T-cell (primary cell): Measurements from ENCODE around the gene RSAD1. TPM values are rescaled to one million over a fixed set of nuclear protein-coding genes. Genes with fewer than 3 reads are reported as not detected.
A peak's percentile ranks its signal among the peaks of the same experiment; 100 is the strongest.
"Not testable (repeated sequence)": the region's sequence is repeated elsewhere in the genome, so short reads cannot be mapped to it uniquely, and the experiment has no call there.

Experiments used
- ATAC-seq, 4 experiments: fragments of 200-7000 bp in 3 of 4; fragments of 150-1000 bp in 1 of 4; cut with Tn5 transposase; replicated peaks in 1 of 4; 1 replicate in 3 of 4; 2 replicates in 1 of 4; pipeline ENCODE4 v1.10.0; 2021; ENCODE audit warnings: moderate library complexity in 3 of 4, mild to moderate bottlenecking in 2 of 4, moderate number of reproducible peaks in 1 of 4
- CTCF ChIA-PET, 2 donors: fragments of 300-600 bp; sonication (Branson Sonifier 250); formaldehyde crosslinking; loops; one replicate each; lab custom pipeline; 2022; ENCODE audit warnings: antibody characterized with exemption in 2 of 2; lab: Charles Lee
- POLR2A ChIA-PET, 2 donors: fragments of 300-600 bp; sonication (Branson Sonifier 250); formaldehyde crosslinking; loops; one replicate each; lab custom pipeline; 2022; ENCODE audit warnings: antibody characterized with exemption in 2 of 2; lab: Charles Lee
- DNase-seq, 35 experiments: peaks; one replicate each; pipeline versions ENCODE4 v3.0.0 to v3.0.0-alpha.2; 2013 to 2023
- H3K27ac ChIP-seq: one replicate; pipeline ENCODE4 v1.5.1; 2013; ENCODE audit warnings: low read length
- H3K27me3 ChIP-seq, 2 experiments: replicated peaks in 1 of 2; 1 replicate in 1 of 2; 2 replicates in 1 of 2; pipeline versions ENCODE4 v1.6.1 to v1.7.0; 2013; ENCODE audit warnings: low read length in 1 of 2, mixed read lengths in 1 of 2; ENCODE audit not compliant: control insufficient read depth in 2 of 2, insufficient read depth in 2 of 2; ENCODE audit errors: extremely low read depth in 1 of 2
- H3K36me3 ChIP-seq, 2 donors: 1 replicate in 1 of 2; 2 replicates in 1 of 2; pipeline versions ENCODE4 v1.6.1 to v1.7.0; 2013; ENCODE audit warnings: low read length in 1 of 2; ENCODE audit not compliant: control insufficient read depth in 2 of 2, insufficient read depth in 1 of 2; ENCODE audit errors: extremely low read depth in 1 of 2
- H3K4me1 ChIP-seq, 2 experiments: 1 replicate in 1 of 2; 2 replicates in 1 of 2; pipeline versions ENCODE4 v1.6.1 to v1.7.0; 2013; ENCODE audit warnings: low read length in 2 of 2, mixed read lengths in 1 of 2; ENCODE audit not compliant: insufficient read depth in 2 of 2, control insufficient read depth in 1 of 2; ENCODE audit errors: extremely low read depth in 1 of 2
- H3K4me3 ChIP-seq, 2 donors: 1 replicate in 1 of 2; 2 replicates in 1 of 2; pipeline versions ENCODE4 v1.5.1 to v1.7.0; 2013; ENCODE audit warnings: mild to moderate bottlenecking in 2 of 2, low read length in 1 of 2, moderate library complexity in 1 of 2; ENCODE audit not compliant: control insufficient read depth in 1 of 2; ENCODE audit errors: extremely low read depth in 1 of 2
- H3K9me3 ChIP-seq: 2 replicates; pipeline ENCODE4 v1.7.0; 2013
- H3K27ac Mint-ChIP-seq, 2 donors: one replicate each; pipeline ENCODE4 v1.8.0; 2020 to 2021; ENCODE audit warnings: mild to moderate bottlenecking in 2 of 2, mixed read lengths in 2 of 2
- H3K27me3 Mint-ChIP-seq, 2 donors: one replicate each; pipeline ENCODE4 v1.8.0; 2021 to 2022; ENCODE audit warnings: mixed read lengths in 2 of 2
- H3K36me3 Mint-ChIP-seq: one replicate; pipeline ENCODE4 v1.8.0; 2021; ENCODE audit warnings: mixed read lengths
- H3K4me1 Mint-ChIP-seq, 3 donors: one replicate each; pipeline ENCODE4 v1.8.0; 2020 to 2022; ENCODE audit warnings: mixed read lengths in 3 of 3, mild to moderate bottlenecking in 1 of 3
- H3K4me3 Mint-ChIP-seq, 3 donors: one replicate each; pipeline ENCODE4 v1.8.0; 2020 to 2022; ENCODE audit warnings: mild to moderate bottlenecking in 3 of 3, mixed read lengths in 3 of 3, moderate library complexity in 3 of 3
- H3K9me3 Mint-ChIP-seq, 3 donors: one replicate each; pipeline ENCODE4 v1.8.0; 2020 to 2022; ENCODE audit warnings: mixed read lengths in 3 of 3
- WGBS: methylation state at CpG from one replicate; pipeline ENCODE4 v1.1.5; 2013; ENCODE audit warnings: missing lambda C conversion rate; ENCODE audit not compliant: insufficient coverage; 5-methylcytosine and 5-hydroxymethylcytosine counted together
- total RNA-seq, 35 experiments: library from RNA in 6 of 35; stranded (reverse) in 6 of 35; fragments of 120-200 nt in 1 of 35; gene quantifications; one replicate each; pipeline versions ENCODE4 v1.2.1 to v1.2.4 and lab custom pipeline; 2013 to 2026

The RSAD1 gene
- total RNA-seq, 5 donors from 2014 or later (not counting 1 experiment from before 2014, with no cell fraction given), result 61.2 to 80.9 (median 73.2) TPM

DNA sequence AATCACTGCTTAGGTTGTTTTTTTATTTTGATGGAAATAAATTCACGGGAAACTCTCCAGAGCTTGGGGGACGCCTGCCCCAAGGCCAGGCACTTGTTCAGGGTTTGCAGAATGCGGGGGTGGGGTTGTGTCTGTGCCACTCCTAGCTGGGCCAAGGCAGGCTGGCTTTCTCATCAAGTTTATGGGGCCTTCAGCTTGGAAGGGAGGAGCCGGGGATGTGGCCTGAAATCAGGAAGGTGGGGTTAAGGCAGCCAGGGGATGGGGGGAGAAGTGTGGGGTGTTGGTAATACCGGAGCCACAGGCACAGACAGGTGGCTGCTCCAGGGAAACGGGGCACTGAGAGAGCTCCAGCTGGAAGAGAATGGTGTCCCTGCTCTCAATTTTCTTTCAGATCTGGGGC, 8.2 kb upstream of the RSAD1 start:
- peak overlapping the region in 1 of 3 donors; percentile 20 for H3K4me3 Mint-ChIP-seq
- Histone ChIP-seq H3K9me3 (no peaks in the 10 kb centered on the region), H3K4me1 (peaks cover 0 to 28% of the 10 kb centered on the region in 2 experiments), H3K36me3 (peaks cover 0 to 2% of the 10 kb centered on the region in 2 donors), H3K4me3 (no peak overlapping the region), H3K27me3 (peaks cover 4 to 57% of the 10 kb centered on the region in 2 experiments), H3K27ac (no peak overlapping the region)
- peaks cover 3 to 24% (median 7%) of the 10 kb centered on the region in 3 donors for H3K4me1 Mint-ChIP-seq
- no peak for DNase-seq
- no peak overlapping the region for H3K27ac Mint-ChIP-seq
- ATAC-seq, result no peak
- peaks cover 17 to 27% of the 10 kb centered on the region in 2 donors for H3K27me3 Mint-ChIP-seq
- ChIA-PET POLR2A (no interaction called here), CTCF (interaction anchor here in 1 of 2 donors (1.0 kb wide), 1 partner anchor 9 kb away, joined by 4 read pairs; no protein-coding TSS in a partner anchor)
- no peaks in the 10 kb centered on the region for H3K9me3 Mint-ChIP-seq
- 88% methylated on average over 6 of the region's 6 CpGs for WGBS
- H3K36me3 Mint-ChIP-seq, result peaks cover 17% of the 10 kb centered on the region

DNA sequence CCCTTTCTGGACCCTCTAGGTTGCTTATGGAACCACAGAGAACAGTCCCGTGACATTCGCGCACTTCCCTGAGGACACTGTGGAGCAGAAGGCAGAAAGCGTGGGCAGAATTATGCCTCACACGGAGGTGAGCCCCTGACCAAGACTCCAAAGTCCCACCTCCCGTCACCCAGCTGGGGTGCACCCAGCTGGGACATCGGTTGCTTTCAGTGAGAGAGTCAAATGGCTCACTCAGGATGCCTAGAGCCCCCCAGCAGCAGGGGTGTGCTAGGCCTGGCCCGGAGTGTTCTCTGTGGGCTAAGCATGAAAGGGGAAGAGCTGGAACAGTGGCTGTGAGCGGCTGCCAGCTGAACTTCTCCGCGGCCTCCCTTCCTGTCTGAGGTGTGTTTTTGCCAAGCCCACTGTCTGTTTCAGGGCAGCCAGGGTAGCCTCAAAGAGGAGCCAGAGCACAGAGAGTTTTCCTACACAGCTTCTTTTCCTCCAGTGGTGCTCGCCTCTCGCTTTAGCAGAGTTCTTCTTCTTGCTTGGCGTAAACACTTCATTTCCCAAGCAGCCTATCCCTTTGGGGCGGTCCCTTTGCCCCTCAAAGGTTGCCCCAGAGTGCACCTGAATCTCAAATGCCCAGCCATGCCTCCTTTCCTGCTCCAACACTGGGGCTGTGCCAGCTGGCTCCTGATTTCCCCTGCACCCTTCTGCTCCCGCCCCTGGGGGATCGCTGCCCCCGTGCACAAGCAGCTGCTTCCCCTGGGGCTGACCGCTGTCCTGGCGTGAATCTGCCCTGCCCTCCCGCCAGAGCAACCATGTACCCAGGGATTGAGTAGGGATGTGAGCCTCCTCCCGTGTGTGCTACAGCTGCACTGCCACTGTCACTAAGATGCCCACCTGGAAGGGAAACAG, 7.4 kb upstream of the RSAD1 start:
- Mint-ChIP-seq H3K4me3 (peak overlapping the region in 1 of 3 donors; percentile 5), H3K36me3 (peaks cover 17% of the 10 kb centered on the region), H3K27me3 (peaks cover 17 to 27% of the 10 kb centered on the region in 2 donors), H3K9me3 (no peaks in the 10 kb centered on the region), H3K4me1 (peaks cover 3 to 20% (median 7%) of the 10 kb centered on the region in 3 donors), H3K27ac (no peak overlapping the region)
- no peak overlapping the region for H3K4me3 ChIP-seq
- H3K9me3 ChIP-seq, result no peaks in the 10 kb centered on the region
- ChIA-PET POLR2A (no interaction called here), CTCF (interaction anchor here (0.6 to 1.0 kb wide), 4 partner anchors 8 to 178 kb away, joined by 3 to 4 read pairs (median 3); no protein-coding TSS in a partner anchor)
- no peak overlapping the region for H3K27ac ChIP-seq
- ATAC-seq (no peak), DNase-seq (no peak)
- H3K27me3 ChIP-seq, result peaks cover 4 to 55% of the 10 kb centered on the region in 2 experiments
- peaks cover 0 to 27% of the 10 kb centered on the region in 2 experiments for H3K4me1 ChIP-seq
- WGBS, result 64% methylated on average over 19 of the region's 22 CpGs
- peaks cover 0 to 2% of the 10 kb centered on the region in 2 donors for H3K36me3 ChIP-seq

DNA sequence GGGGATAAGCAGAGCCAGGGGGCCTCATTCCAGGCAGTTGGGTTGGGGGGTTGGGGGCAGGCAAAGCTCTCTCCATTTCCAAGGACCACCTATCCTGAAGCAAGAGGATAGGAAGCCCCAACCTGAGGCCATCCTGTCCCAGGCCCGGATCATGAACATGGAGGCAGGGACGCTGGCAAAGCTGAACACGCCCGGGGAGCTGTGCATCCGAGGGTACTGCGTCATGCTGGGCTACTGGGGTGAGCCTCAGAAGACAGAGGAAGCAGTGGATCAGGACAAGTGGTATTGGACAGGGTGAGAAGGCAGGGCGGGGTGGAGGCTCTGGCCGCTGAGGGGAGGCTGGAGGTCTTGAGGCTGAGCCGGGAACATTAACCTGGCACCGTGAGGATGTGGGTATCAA, 6.4 kb upstream of the RSAD1 start:
- Mint-ChIP-seq H3K9me3 (no peaks in the 10 kb centered on the region), H3K4me3 (no peak overlapping the region), H3K4me1 (peaks cover 3 to 11% (median 7%) of the 10 kb centered on the region in 3 donors), H3K27me3 (peaks cover 14 to 22% of the 10 kb centered on the region in 2 donors), H3K27ac (no peak overlapping the region), H3K36me3 (peaks cover 17% of the 10 kb centered on the region)
- WGBS, result 96% methylated on average over 9 of the region's 10 CpGs
- Histone ChIP-seq H3K36me3 (peaks cover 0 to 2% of the 10 kb centered on the region in 2 donors), H3K27ac (no peak overlapping the region), H3K27me3 (peaks cover 4 to 57% of the 10 kb centered on the region in 2 experiments), H3K9me3 (no peaks in the 10 kb centered on the region), H3K4me3 (no peak overlapping the region), H3K4me1 (peaks cover 0 to 18% of the 10 kb centered on the region in 2 experiments)
- ChIA-PET CTCF (interaction anchor here in 1 of 2 donors (0.7 kb wide), 1 partner anchor 177 kb away, joined by 3 read pairs; no protein-coding TSS in a partner anchor), POLR2A (no interaction called here)
- DNase-seq (no peak), ATAC-seq (no peak)

GRCh38 chr17:50472761-50473161, 5.9 kb upstream of the RSAD1 start:
- H3K4me3 ChIP-seq, H3K27ac ChIP-seq, H3K27ac Mint-ChIP-seq, H3K36me3 ChIP-seq, CTCF ChIA-PET, ATAC-seq, H3K4me3 Mint-ChIP-seq, H3K4me1 Mint-ChIP-seq, H3K9me3 ChIP-seq, POLR2A ChIA-PET, DNase-seq, H3K9me3 Mint-ChIP-seq: not testable (repeated sequence)
- WGBS, result 95% methylated on average over 5 of the region's 13 CpGs
- H3K27me3 ChIP-seq, result peaks cover 4 to 54% of the 10 kb centered on the region in 2 experiments
- Mint-ChIP-seq H3K36me3 (peaks cover 17% of the 10 kb centered on the region), H3K27me3 (peaks cover 10 to 19% of the 10 kb centered on the region in 2 donors)
- H3K4me1 ChIP-seq, result peaks cover under 1 to 23% of the 10 kb centered on the region in 2 experiments

- Mint-ChIP-seq H3K27me3 (peaks cover 3 to 11% of the 10 kb centered on the region in 2 donors), H3K9me3 (no peaks in the 10 kb centered on the region), H3K4me1 (peaks cover 6 to 8% (median 7%) of the 10 kb centered on the region in 3 donors), H3K27ac (no peak overlapping the region), H3K4me3 (no peak overlapping the region), H3K36me3 (peaks cover 17% of the 10 kb centered on the region)
- Histone ChIP-seq H3K9me3 (no peaks in the 10 kb centered on the region), H3K36me3 (peaks cover 0 to 2% of the 10 kb centered on the region in 2 donors), H3K27ac (no peak overlapping the region), H3K4me3 (no peak overlapping the region), H3K27me3 (peaks cover 0 to 43% of the 10 kb centered on the region in 2 experiments), H3K4me1 (peaks cover 5 to 22% of the 10 kb centered on the region in 2 experiments)
- ATAC-seq, result no peak
- 40% methylated on average over 1 of the region's 11 CpGs for WGBS
- CTCF ChIA-PET, result no interaction called here
- POLR2A ChIA-PET, result no interaction called here
- no peak for DNase-seq
Measured at GRCh38 chr17:50473901-50474300, 4.8 kb upstream of the RSAD1 start.

DNA sequence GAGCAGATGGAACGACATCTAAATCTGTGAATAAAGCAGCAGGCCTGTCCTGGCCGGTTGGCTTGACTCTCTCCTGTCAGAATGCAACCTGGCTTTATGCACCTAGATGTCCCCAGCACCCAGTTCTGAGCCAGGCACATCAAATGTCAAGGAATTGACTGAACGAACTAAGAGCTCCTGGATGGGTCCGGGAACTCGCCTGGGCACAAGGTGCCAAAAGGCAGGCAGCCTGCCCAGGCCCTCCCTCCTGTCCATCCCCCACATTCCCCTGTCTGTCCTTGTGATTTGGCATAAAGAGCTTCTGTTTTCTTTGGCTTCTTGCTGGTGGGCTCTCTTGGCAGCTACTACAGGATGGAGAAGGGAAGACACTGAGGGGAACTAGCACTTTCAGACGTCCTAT, 4.1 kb upstream of the RSAD1 start:
- H3K27me3 Mint-ChIP-seq, result peaks cover 3 to 11% of the 10 kb centered on the region in 2 donors
- DNase-seq (no peak), ATAC-seq (no peak)
- no peak overlapping the region for H3K27ac Mint-ChIP-seq
- ChIA-PET POLR2A (no interaction called here), CTCF (no interaction called here)
- Histone ChIP-seq H3K4me1 (peaks cover 5 to 18% of the 10 kb centered on the region in 2 experiments), H3K9me3 (no peaks in the 10 kb centered on the region), H3K36me3 (peaks cover 0 to 2% of the 10 kb centered on the region in 2 donors), H3K27ac (no peak overlapping the region), H3K4me3 (no peak overlapping the region), H3K27me3 (peaks cover 0 to 36% of the 10 kb centered on the region in 2 experiments)
- no peak overlapping the region for H3K4me3 Mint-ChIP-seq
- peaks cover 17% of the 10 kb centered on the region for H3K36me3 Mint-ChIP-seq
- WGBS, result 95% methylated on average over 4 of the region's 6 CpGs
- no peaks in the 10 kb centered on the region for H3K9me3 Mint-ChIP-seq
- H3K4me1 Mint-ChIP-seq, result peaks cover 8 to 12% (median 10%) of the 10 kb centered on the region in 3 donors
